Tibial artery (tissue), 4 donors: Measurements from ENCODE around the gene CNTN2.

ENCODE experiments used
- DNase-seq, 2 donors: peaks; one replicate each; pipeline ENCODE4 v3.0.0-alpha.2; 2019
- H3K27ac ChIP-seq, 2 donors: fragments of 200-600 bp; sonication (generic) in 1 of 2; 1 replicate in 1 of 2; 2 replicates in 1 of 2; pipeline ENCODE4 v1.5.1; 2018 to 2019; ENCODE audit warnings: mild to moderate bottlenecking in 1 of 2
- H3K27me3 ChIP-seq, 2 donors: fragments of 200-600 bp; sonication (generic) in 1 of 2; one replicate each; pipeline versions ENCODE4 v1.5.1 to v1.6.0; 2016 to 2019
- H3K36me3 ChIP-seq, 3 donors: fragments of 200-600 bp; sonication (generic) in 2 of 3; one replicate each; pipeline ENCODE4 v1.5.1; 2016 to 2019; ENCODE audit warnings: mild to moderate bottlenecking in 2 of 3
- H3K4me1 ChIP-seq, 4 donors: fragments of 200-600 bp; sonication (generic) in 2 of 4; 1 replicate in 3 of 4; 2 replicates in 1 of 4; pipeline ENCODE4 v1.5.1; 2016 to 2019
- H3K4me3 ChIP-seq, 2 donors: fragments of 200-600 bp; sonication (generic) in 1 of 2; 1 replicate in 1 of 2; 2 replicates in 1 of 2; pipeline ENCODE4 v1.5.1; 2018 to 2019; ENCODE audit warnings: mild to moderate bottlenecking in 2 of 2
- H3K9me3 ChIP-seq, 3 donors: fragments of 200-600 bp; sonication (generic) in 1 of 3; one replicate each; pipeline ENCODE4 v1.5.1; 2016 to 2019
- intact Hi-C: fragments of 100-400 bp; cut with DNase I; formaldehyde crosslinking; loops from one replicate; pipeline ENCODE4 v1.15.0; 2023; ENCODE audit warnings: low total_unique reads
- TF ChIP-seq, protein P1 (sequence below), 2 experiments: fragments of 200-600 bp in 1 of 2; fragments of 450-650 bp in 1 of 2; IDR thresholded peaks; one replicate each; pipeline ENCODE4 v1.5.1; 2017 to 2019; ENCODE audit warnings: antibody characterized with exemption in 2 of 2, mild to moderate bottlenecking in 1 of 2, moderate library complexity in 1 of 2

CNTN2 gene

DNA sequence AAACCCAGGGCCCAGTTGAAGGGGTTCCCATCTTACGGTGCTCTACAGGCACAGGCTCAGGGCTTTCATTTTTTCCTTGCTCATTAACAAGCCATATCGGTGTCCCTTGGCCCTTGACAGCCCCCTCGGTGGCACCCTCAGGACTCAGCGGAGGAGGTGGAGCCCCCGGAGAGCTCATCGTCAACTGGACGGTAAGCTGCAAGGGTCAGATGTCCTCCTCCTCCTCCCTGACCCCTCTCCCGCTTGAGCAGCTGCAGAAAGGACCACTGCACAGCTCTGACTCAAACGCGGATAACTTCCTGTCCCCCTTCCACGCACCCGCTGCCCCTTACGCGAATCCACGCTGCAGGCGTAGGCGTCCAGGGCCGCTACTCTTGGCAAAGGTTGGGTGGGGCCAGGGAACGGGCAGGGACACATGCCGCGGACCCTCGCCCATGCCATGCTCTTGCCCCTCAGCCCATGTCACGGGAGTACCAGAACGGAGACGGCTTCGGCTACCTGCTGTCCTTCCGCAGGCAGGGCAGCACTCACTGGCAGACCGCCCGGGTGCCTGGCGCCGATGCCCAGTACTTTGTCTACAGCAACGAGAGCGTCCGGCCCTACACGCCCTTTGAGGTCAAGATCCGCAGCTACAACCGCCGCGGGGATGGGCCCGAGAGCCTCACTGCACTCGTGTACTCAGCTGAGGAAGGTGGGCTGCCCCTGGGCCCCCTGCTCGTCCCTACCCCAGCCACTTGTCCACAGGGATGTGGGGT lies 26.5 kb downstream of the CNTN2 start:
- Histone ChIP-seq H3K27me3 (no peaks in the 10 kb centered on the region), H3K9me3 (no peaks in the 10 kb centered on the region), H3K4me3 (no peak overlapping the region), H3K36me3 (no peaks in the 10 kb centered on the region), H3K27ac (no peak overlapping the region), H3K4me1 (no peaks in the 10 kb centered on the region)
- TF ChIP-seq, protein P1, sequence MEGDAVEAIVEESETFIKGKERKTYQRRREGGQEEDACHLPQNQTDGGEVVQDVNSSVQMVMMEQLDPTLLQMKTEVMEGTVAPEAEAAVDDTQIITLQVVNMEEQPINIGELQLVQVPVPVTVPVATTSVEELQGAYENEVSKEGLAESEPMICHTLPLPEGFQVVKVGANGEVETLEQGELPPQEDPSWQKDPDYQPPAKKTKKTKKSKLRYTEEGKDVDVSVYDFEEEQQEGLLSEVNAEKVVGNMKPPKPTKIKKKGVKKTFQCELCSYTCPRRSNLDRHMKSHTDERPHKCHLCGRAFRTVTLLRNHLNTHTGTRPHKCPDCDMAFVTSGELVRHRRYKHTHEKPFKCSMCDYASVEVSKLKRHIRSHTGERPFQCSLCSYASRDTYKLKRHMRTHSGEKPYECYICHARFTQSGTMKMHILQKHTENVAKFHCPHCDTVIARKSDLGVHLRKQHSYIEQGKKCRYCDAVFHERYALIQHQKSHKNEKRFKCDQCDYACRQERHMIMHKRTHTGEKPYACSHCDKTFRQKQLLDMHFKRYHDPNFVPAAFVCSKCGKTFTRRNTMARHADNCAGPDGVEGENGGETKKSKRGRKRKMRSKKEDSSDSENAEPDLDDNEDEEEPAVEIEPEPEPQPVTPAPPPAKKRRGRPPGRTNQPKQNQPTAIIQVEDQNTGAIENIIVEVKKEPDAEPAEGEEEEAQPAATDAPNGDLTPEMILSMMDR (IDR thresholded peaks at IDR 0.05), result no peak
- DNase-seq, result peak; percentile 14 to 60
- intact Hi-C loops, result no loop called here

DNA sequence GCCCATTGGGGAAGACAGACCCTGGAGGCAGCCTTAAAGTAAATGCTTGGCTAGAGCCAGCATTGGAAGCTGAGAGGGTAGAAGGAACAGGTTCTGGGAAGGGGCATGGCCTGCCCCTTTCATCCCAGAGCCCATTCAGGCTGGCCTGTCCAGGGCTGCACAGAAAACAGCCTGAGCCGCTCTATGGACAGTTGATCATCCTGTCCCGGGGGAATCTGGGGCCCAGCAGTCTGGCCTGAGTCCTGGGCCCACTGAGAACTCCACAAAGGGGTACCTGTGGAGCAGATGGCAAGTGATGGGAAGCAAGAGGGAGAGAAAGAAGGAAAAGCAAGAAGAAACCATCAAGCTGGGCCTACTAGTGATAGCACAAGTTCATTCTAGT lies 28.0 kb downstream of the CNTN2 start:
- Histone ChIP-seq H3K4me1 (no peaks in the 10 kb centered on the region), H3K36me3 (no peaks in the 10 kb centered on the region), H3K27me3 (no peaks in the 10 kb centered on the region), H3K4me3 (no peak overlapping the region), H3K27ac (no peak overlapping the region), H3K9me3 (no peaks in the 10 kb centered on the region)
- intact Hi-C loops, result no loop called here
- TF ChIP-seq, protein P1 (IDR thresholded peaks at IDR 0.05), result no peak
- DNase-seq, result no peak

DNA sequence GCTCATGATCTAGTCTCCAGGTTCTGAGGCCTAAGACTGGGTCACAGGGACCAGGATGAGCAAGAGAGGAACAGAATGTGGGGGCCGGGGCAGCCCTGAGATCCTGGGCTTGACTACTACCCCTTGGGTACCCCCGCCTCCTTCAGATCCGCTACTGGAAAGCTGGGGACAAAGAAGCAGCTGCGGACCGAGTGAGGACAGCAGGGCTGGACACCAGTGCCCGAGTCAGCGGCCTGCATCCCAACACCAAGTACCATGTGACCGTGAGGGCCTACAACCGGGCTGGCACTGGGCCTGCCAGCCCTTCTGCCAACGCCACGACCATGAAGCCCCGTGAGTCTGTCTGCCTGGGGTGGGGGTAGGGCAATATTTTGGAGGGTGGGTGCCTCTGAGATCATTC lies 28.8 kb downstream of the CNTN2 start:
- H3K4me3 ChIP-seq, result no peak overlapping the region
- DNase-seq, result peak in 1 of 2 donors; percentile 52
- TF ChIP-seq, protein P1 (IDR thresholded peaks at IDR 0.05), result no peak
- intact Hi-C loops, result no loop called here
- no peaks in the 10 kb centered on the region for H3K9me3 ChIP-seq
- no peaks in the 10 kb centered on the region for H3K27me3 ChIP-seq
- H3K36me3 ChIP-seq, result no peaks in the 10 kb centered on the region
- H3K4me1 ChIP-seq, result no peaks in the 10 kb centered on the region
- no peak overlapping the region for H3K27ac ChIP-seq

DNA sequence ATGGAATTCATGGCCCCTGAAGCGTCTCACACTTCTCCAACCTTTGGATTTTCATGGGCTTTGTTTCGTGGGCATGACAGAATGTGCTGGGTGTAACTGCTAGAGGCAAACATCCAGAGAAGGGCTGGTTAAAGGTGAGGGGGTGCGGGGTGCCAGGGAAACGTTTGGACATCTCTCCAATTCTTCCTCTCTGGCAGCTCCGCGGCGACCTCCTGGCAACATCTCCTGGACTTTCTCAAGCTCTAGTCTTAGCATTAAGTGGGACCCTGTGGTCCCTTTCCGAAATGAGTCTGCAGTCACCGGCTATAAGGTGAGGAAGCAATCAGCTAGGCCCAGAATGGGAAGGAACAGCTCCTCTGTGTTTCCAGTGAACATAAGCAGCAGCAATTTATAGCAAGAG lies 29.3 kb downstream of the CNTN2 start:
- intact Hi-C loops, result no loop called here
- H3K4me3 ChIP-seq, result no peak overlapping the region
- no peaks in the 10 kb centered on the region for H3K4me1 ChIP-seq
- no peaks in the 10 kb centered on the region for H3K27me3 ChIP-seq
- TF ChIP-seq, protein P1 (IDR thresholded peaks at IDR 0.05), result no peak
- H3K27ac ChIP-seq, result no peak overlapping the region
- no peaks in the 10 kb centered on the region for H3K9me3 ChIP-seq
- DNase-seq, result peak in 1 of 2 donors; percentile 48
- H3K36me3 ChIP-seq, result no peaks in the 10 kb centered on the region

DNA sequence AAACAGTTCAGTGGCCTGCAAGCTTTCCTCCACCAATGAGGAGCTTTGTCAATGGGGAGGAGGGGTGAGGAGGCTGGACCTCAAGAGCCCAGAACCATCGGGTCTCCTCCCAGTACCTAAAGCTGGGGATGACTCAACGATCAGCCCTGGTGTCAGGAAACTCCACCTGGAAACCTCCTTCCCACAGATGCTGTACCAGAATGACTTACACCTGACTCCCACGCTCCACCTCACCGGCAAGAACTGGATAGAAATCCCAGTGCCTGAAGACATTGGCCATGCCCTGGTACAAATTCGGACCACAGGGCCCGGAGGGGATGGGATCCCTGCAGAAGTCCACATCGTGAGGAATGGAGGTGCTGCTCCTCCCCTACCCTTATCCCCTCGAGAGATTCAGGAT lies 29.9 kb downstream of the CNTN2 start:
- DNase-seq, result no peak

More for the DNA sequence above, 29.9 kb downstream of the CNTN2 start:
- TF ChIP-seq, protein P1 (IDR thresholded peaks at IDR 0.05), result no peak
- no peaks in the 10 kb centered on the region for H3K36me3 ChIP-seq
- no peak overlapping the region for H3K27ac ChIP-seq
- no peaks in the 10 kb centered on the region for H3K4me1 ChIP-seq
- no peak overlapping the region for H3K4me3 ChIP-seq
- no peaks in the 10 kb centered on the region for H3K27me3 ChIP-seq
- intact Hi-C loops, result no loop called here
- H3K9me3 ChIP-seq, result no peaks in the 10 kb centered on the region
